Stimulated activated CD8-positive, alpha-beta memory T cell treated with anti-CD3 and anti-CD28 coated beads, Interleukin-7, amount 100 ng/mL, for 48 hours (primary cell): ENCODE results near the gene CDKAL1.

ENCODE experiments used
- DNase-seq, 2 donors: peaks; one replicate each; pipeline ENCODE4 v3.0.0-alpha.2; 2020; ENCODE audit warnings: low read depth in 1 of 2; ENCODE audit errors: extremely low read depth in 1 of 2

Gene CDKAL1

DNA sequence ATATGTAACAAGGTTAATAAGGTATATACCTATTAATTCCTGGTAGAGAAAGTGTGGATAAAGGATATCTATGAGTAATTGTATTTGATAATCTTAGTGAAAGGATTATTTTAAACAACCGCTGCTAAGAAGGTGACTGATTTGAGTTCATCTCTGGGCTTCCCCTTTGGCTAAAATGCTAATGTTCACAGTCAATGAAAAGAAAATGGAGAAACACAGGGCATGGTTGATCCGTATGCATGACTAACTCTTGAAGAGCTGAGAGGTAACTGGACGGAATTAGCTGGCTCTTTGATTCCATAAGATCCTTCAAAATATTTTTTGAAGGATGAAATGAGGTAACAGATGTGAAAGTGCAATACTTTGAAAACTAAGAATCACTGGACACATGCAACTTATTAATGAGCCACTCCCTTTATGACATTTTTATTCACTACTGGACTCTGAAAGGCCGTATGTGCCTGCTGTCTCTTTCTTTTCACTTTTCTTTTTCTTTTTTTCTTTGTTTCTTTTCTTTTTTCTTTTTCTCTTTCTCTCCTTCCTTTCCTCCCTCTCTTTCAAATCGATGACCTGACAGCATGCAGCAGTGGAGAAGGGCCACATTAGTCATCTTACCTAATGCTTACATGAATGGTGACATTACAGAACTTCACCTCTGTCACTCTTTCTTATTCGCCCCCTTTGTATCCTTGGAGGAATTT, 464.6 kb downstream of the CDKAL1 start:
- no peak for DNase-seq

DNA sequence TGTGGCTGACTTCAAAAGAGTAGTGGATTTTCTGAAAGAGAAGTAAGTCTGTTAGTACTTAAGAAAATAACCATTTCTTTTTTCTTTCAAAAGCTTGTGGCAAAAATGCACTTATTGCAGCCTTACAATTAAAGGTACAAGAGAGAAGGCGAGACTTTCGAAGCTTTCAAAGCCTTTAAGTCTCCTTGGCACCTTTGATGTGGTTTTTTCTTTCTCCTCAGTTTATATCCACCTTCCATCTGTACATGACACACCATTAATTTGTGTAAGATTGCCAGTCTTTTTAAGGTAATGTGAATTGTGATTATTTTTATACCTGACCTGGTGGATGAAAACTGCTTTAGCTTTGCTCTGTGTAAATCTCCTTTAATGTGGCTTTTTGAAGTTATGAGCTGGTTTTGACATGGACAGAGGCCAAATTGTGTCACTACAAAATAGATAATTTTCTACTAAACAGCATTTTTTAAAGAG, 466.1 kb downstream of the CDKAL1 start:
- no peak for DNase-seq

DNA sequence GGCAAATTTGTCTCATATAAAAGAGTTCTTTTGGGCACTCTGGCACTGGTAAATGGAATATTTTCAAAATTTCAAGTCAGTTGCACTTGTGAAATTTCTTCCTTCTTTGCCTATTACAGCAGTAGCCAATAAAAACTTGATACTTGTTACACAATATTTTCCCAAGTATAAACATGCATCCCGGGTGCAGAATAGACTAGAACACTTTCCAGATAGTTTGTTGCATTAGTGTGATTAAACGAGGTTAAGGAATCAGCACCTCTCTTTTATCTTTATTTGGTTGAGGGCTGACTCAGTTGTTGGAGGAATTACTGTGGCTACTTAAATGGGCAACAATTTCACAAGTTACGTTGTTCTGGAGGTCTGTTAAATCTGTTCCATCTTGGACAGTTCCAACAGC, 467.5 kb downstream of the CDKAL1 start:
- DNase-seq: no peak

DNA sequence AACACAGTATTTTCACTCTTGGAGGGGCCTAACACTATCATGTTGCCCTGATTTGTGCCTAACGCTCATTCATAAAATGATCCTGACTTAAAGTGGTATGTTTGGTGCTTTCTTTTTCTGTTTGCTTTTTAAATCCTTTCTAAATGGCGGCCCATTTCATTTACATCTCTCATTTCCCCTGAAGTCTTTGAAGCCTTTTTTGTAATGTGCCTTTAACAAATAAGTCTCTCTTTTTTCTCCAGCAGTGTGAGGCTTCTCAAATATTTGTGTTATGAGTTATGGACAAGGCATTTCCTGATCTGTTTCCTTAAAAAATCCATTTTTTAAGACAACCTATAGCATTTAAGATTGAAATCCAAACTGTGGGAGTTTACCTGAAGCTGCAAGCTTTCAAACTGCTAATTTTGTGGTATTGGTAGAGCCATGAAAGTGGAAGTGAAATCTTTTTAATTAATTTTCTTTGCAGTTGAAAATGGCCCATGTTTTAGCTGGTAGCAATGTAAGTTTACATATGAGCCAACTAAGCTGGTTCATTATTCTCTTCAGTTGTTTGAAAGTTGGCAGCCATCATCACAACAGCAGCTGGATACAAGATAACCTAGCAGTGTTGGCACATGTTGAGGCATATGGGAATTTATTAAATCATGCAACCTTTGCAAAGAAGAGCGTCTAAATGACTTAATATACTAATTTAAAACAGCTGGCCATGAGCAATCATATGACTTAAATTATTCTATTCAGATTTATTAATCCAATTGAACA, 469.7 kb downstream of the CDKAL1 start:
- DNase-seq: no peak

DNA sequence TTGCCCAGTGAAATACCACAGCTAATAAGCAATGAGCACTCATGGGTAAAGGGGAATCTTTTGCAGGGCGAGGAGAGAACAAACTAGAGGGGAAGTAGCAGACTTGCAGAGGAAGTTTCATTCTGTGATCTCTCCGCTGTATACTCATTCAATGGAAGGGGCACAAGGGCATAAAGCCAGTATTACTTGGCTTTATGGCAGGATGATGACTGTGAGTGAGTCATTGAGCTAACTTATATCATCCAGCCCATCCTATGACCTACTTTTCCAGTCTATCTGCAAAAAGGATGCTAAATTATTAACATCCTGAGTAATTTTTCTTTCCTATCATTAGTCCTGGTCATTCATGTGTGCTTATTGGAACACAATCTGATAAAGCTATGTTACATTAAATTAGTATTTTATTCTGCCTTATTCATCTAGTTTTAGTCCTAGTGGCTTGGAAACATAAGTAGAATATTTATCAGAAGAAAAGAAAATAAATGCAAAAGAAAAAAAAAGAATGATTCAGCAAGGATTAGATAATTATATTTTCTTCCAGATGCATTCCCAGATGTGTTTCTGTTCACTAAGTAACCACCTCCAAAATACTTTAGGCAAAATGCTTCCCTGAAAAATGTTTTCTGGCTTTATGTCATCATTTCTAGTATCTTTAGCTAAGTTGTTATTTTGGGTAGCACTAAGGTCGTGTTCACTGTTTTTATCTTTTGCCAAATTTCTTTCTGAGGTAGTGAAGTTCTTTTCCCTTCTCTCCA, 471.7 kb downstream of the CDKAL1 start:
- DNase-seq: no peak

DNA sequence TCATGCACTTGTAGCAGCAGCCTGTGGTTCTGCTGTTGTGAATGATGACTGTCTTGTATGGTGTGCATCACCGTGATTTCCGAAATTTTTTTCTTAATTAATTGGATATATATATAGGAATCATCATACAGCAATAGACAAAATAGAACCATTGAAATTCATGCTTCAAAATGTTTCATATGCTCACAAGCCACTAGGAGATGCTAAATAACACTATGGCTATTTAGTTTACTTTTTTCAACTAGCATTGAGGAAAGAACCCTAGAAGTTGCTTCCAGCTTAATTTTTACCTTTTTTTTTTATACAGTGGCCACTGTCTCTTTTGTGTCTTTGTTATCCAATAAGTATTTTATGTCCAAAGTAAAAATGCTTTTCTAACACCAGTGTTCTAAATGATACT, 485.4 kb downstream of the CDKAL1 start:
- DNase-seq: no peak

DNA sequence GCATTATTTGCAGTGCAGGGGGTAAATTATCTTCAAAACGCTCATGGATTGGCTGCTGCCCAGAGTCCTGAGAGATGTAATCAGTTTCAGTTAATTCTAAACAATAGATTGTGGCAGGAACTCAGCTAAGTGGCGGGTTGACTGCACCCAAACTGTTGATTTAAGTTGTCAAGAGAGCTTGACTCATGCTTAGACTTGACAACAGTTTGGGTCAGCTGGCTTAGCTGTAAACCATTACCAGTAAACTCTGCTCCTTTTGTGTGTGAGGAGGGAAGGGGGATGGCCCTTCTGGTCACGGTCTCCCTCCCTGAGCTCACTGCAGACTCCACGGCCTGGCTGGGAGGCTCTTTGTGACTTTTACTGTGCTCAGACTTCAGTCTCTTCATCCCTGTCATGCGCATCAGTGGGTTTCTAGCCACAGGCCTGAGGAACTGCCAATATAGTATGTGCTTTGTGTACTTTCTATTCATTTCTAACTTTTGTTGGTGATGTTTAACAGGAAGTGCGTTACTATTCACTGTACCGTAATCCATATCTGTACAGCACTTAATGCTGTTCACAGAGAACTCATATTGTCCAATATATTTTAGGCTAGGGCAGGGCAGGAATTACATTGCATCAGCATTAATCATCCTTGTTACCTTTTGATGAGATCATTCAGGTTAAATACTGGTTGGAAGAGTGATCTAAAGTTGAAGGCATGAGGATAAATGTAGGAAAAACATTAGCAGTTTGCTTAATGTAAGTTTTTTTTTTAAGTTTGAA, 488.3 kb downstream of the CDKAL1 start:
- DNase-seq: no peak

DNA sequence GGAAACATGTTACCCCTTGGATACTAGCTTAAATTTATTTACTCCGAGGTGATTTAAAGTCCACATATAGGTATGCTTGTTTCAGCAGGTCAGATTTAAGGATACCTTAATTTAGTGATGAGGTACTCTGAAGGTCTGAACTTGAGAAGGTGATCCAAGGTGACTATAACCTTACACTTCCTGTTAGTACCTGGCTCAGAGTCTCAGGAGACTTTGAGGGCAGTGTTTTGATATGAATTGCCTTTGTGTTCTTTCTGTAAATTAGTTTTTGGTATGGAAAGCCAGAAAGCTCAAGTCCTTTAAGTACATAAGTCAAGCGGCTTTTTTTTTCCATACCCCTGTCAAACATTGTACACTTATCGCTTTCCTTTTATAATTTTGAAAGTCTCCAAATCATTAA, 489.0 kb downstream of the CDKAL1 start:
- no peak for DNase-seq

DNA sequence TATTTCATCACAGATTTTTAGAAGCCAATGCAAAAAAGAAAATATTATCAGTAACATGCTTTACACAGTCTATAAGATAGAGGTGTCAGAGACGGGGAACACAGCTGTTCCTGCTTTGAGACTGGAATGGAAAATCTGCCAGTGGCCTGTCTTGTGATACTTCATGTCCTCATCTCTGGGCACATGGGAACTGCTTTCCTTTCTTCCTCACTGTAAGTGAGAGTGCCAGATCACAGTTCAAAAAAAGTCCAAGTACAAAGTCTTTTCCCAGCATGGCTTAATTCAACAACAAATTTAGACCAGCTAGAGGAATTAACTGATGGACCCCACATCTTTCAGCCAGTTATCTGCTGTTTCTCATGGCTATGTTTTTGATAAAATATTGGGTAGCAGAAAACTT, 490.4 kb downstream of the CDKAL1 start:
- DNase-seq: no peak

DNA sequence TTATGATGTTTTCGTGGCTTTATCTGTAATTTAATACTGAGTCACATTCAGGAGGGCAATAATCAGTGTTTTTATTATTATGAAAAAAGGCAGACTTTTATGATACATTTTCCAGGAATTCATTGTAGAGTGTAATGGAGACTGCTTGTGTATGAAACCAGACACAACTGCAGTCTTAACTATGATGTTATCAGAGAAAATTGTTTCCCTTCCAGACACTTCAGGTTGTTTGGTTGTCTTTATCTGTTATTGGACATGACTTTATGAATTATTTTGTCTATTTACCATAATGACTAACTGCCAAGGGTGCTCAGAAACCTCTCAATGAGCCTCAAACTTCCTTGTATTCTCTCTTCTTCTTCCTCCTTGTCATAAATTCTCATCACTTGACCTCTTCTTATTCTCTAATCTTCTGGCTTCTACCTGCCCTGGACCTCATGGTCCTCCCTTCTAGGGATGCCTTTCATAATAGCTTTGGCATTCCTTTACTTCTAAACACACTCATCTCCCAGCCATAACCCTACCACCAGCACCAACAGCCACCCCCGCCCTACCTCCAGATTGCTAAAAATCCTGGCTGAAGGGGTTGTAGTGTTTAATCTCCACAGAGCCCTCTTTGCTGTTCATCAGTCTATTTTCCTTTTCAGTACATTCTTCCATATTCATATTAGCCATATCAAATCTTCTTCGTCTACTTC, 492.5 kb downstream of the CDKAL1 start:
- DNase-seq: no peak

DNA sequence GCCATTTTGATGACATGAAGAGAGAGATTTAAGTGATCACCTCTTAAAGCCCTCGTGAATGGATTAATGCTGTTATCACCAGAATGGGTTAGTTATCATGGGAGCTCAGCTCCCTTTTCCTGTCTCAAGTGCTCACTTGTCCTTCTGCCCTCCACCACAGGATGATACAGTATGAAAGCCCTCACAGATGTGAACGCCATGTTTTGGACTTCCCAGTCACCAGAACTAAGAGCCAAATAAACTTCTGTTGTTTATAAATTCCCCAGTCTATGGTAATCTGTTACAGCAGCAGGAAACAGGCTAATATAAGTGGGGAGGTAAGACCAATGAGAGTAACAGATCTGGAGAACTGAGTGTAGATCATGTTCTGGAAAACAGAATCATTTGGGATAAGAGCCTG, 493.2 kb downstream of the CDKAL1 start:
- no peak for DNase-seq

DNA sequence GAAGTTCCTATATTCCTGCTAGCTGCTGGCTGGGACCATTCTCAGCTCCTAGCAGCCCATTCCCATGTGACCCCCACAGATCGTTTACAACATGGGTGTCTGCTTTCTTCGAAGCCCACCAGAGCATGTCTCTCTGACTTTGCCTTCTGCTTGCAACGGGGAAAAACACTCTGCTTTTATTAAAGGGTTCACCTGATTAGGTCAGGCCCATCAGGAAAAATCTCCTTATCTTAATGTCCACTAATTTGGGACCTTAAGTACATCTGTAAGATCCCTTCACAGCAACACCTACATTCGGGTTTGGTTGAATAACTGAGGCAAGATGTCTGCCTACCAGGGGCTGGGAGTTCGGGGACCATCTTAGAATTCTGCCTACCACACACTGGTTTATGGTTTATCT, 496.9 kb downstream of the CDKAL1 start:
- DNase-seq: no peak

DNA sequence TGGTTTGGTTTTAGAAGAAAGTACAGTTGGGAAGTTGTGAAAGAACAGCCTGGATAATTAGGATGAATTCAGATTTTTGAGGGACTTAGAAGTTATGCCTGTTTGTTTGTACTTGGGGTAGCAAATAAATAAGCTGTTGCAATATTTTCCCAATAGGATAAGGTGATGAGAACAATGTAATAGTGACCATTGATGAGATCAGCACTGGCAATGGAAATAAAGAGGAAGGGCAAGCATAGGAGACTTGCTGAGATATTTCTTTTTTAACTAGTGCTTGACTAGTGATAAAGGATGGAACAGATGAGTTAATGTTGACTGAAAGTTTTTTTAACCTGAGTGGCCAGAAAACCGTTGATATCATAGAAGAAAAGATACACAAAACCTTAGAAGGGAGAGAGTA, 498.8 kb downstream of the CDKAL1 start:
- DNase-seq: no peak

DNA sequence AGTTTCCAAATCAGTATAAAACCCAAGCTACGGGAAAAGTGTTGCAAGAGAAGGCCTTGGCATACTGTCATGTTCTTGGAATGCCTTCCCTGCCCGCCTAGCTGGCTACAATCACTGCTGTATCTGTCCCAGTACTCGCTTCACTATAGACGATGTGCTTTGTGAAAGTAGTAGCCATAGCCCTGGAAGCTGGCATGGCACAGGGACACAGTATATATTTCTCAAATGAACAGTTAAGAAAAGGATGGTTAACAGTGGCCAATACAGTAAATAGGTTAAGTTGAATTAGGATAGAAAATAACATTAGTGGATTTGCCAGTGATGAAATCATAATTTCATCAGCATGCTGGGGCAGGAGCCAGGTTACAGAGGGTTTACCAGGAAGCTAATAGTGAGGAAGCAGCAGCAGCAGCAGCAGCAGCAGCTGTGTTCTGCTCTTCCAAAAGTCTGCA, 499.3 kb downstream of the CDKAL1 start:
- DNase-seq: no peak

DNA sequence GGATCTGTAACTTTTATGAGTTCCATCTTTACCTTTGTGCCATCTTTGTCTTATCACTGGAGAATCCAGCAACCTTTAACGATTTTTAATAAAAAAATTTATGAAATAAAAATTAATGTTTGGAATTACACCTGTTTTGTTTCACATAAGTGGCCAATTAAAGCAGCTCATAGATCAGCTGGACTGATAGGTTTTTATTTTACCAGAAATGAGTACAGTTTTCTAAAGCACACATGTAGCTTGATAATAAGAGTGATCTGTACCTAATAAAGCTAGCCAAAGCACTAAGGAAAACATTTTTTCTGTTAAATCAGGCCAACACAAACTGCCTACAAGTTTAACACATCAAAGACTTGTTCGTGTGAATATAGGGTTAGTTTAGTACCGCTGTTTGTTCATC, 500.1 kb downstream of the CDKAL1 start:
- no peak for DNase-seq

DNA sequence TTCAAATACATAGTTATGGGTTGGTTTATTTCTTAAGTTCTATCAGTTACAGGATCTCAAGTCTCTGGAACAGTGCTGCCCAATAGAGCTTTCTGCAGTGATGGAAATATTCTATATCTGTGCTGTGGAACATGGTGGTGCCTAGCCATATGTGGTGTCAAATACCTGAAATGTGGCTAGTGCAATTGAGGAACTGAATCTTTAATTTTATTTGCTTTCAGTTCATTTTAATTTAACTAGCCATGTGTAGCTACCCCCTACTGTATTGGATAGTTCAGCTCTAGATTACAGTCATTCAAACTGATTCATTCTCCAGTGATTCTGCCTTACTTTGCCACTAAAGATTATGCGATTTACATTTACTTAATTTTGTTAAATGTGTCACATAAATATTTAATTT, 503.2 kb downstream of the CDKAL1 start:
- no peak for DNase-seq

DNA sequence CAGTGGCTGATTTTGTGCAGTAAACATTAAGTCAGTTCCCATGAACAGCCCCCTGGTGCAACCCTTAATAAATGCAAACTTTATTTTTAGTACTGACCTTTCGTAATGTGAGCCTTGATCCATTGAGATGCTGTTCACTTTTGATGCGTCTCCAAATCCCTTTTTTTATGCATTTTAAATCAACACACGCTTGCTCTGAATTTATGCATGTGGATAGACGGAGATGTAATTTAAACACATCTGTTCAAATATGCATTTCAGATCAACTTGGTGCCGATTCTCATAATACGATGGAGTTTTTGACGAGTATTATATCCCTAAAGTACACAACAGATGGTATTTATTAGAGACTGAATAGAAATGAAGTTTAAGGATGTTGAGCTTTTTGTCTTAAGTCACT, 505.7 kb downstream of the CDKAL1 start:
- DNase-seq: no peak

DNA sequence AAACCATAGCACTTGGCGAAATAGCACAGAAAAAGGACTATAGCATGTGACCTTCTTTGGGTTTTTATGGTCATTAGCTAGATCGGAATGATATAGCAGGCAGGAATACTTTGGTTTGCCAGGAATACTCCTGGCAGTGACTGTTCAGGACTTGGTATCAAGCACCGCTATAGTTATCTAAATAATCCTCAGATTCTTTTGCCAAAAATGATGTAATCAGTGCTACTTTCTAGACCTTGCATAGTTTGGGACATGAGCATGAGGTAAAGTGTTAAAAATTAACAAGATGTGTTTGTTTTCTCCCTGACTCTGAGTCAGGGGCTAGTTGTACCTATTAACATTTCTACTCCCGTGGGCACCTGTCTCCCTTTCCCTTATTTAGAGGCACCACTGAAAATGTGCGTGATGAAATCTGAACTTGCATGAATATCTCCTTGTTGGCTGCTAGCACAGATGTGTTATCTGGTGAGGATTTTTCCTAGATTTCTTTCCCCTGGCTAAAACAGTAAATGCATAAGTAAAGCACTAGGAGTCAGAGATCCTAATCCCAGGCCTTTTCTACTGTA, 511.0 kb downstream of the CDKAL1 start:
- DNase-seq: no peak

DNA sequence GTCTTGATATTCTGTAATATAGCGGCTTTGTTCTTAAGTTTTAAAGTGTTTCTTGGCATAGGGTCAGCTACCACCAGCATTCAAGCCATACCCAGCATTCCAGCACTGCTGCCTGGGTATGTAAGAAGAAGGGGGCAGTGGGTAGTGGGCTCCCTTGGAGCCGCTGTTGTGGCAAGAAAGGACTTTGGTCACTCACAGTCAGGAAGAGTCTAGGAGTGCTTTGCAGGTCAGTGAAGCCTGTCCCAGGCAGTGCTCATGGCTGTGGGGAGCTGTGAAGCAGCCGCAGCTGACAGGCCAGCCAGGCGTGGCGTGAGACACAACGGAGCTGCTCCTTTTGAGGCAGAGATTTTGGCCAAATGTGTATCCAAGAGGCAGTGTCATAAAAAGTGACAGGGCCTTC, 512.0 kb downstream of the CDKAL1 start:
- DNase-seq: no peak

DNA sequence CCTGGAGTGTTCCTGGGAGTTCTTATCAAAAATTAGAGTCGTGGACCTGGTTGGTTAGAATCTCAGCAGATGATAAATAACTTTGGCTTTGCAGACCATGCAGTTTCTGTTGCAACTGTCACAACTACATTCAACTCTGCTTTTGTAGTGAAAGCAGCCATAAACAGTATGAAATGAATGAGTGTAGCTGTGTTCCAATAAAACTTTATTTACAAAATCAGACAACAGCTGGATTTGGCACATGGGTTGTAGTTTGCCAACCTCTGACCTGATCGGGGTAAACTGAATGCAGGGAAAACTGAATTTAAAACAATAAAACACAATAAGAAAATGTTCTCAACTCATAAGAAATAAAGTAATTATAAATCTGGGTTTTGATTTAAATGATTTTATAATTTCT, 513.8 kb downstream of the CDKAL1 start:
- DNase-seq: no peak
